K562 (cell line): ENCODE measurements around the gene CPHXL2. TPM values are rescaled to one million over a fixed set of nuclear protein-coding genes. Genes with fewer than 3 reads are reported as not detected.

Source experiments
- ATAC-seq: fragments of 200-7000 bp; cut with Tn5 transposase; 3 replicates; pipeline ENCODE4 v1.9.1; 2020; ENCODE audit warnings: moderate library complexity
- BruUV-seq: library from RNA; stranded (reverse); fragments of 400-500 nt; replicated peaks from 2 replicates; lab custom pipeline; 2021; lab: Mats Ljungman, UMichigan
- CTCF ChIA-PET: fragments of 300-600 bp; formaldehyde crosslinking; extraction: SDS; loops from one replicate; lab custom pipeline; 2021; ENCODE audit warnings: low intra/inter-chr PET ratio; lab: Yijun Ruan, JAX
- POLR2A ChIA-PET: fragments of 300-600, 350-650 bp; sonication (Branson Sonifier 250); formaldehyde crosslinking; extraction: SDS; loops from one replicate; lab custom pipeline; 2021; ENCODE audit warnings: antibody characterized with exemption, inconsistent platforms; lab: Yijun Ruan, JAX
- DNase-seq, 4 experiments: peaks; one replicate each; pipeline versions ENCODE4 v3.0.0 to v3.0.0-alpha.2; 2011 to 2018; ENCODE audit warnings: low spot score in 3 of 4, mixed read lengths in 3 of 4; ENCODE audit errors: extremely low read depth in 1 of 4
- FAIRE-seq: peaks from 2 replicates; lab custom pipeline; 2011; peaks lifted over from hg19 to GRCh38; lab: Jason Lieb, UNC
- H2AFZ ChIP-seq: 2 replicates; pipeline ENCODE4 v1.6.0; 2011; ENCODE audit warnings: low read depth, low read length, control low read depth, inconsistent platforms
- H3K27ac ChIP-seq: fragments of 200-600 bp; 3 replicates; pipeline ENCODE4 v1.8.0; 2011; ENCODE audit warnings: low read depth, mild to moderate bottlenecking, control low read depth, inconsistent platforms, low read length, moderate library complexity, mixed read lengths; ENCODE audit errors: extremely low read depth
- H3K27me3 ChIP-seq, 2 experiments: fragments of 300-600 bp in 1 of 2; 2 replicates in 1 of 2; 3 replicates in 1 of 2; pipeline versions ENCODE4 v1.6.0 to v1.8.0; 2011; ENCODE audit warnings: inconsistent platforms in 2 of 2, low read length in 2 of 2, mild to moderate bottlenecking in 1 of 2, mixed read lengths in 1 of 2, moderate library complexity in 1 of 2; ENCODE audit not compliant: control insufficient read depth in 2 of 2, insufficient read depth in 2 of 2
- H3K36me3 ChIP-seq: fragments of 300-600 bp; 3 replicates; pipeline ENCODE4 v1.8.0; 2011; ENCODE audit warnings: mild to moderate bottlenecking, low read length, inconsistent platforms; ENCODE audit not compliant: control insufficient read depth, insufficient read depth
- H3K4me1 ChIP-seq, 2 experiments: fragments of 200-600 bp in 1 of 2; replicated peaks in 1 of 2; 2 replicates in 1 of 2; 3 replicates in 1 of 2; pipeline versions ENCODE4 v1.5.1 to v1.8.0; 2011; ENCODE audit warnings: inconsistent platforms in 2 of 2, low read length in 2 of 2, mild to moderate bottlenecking in 1 of 2, mixed read lengths in 1 of 2, moderate library complexity in 1 of 2; ENCODE audit not compliant: control insufficient read depth in 2 of 2, insufficient read depth in 2 of 2
- H3K4me2 ChIP-seq: 2 replicates; pipeline ENCODE4 v1.6.1; 2011; ENCODE audit warnings: low read length, control low read depth, inconsistent platforms, mixed read lengths; ENCODE audit not compliant: insufficient read depth
- H3K4me3 ChIP-seq: fragments of 200-600 bp; sonication (generic), shearing (Covaris generic); 2 replicates; pipeline ENCODE4 v1.5.1; 2016; ENCODE audit warnings: control low read depth, inconsistent platforms
- H3K79me2 ChIP-seq: fragments of 200-600 bp; 3 replicates; pipeline ENCODE4 v1.8.0; 2011; ENCODE audit warnings: low read length, inconsistent platforms; ENCODE audit not compliant: control insufficient read depth, insufficient read depth
- H3K9ac ChIP-seq, 2 experiments: 2 replicates each; pipeline versions ENCODE4 v1.6.0 to v1.6.1; 2011; ENCODE audit warnings: low read depth in 2 of 2, low read length in 2 of 2, control low read depth in 1 of 2, inconsistent platforms in 1 of 2, mild to moderate bottlenecking in 1 of 2, mixed read lengths in 1 of 2; ENCODE audit not compliant: insufficient read depth in 1 of 2
- H3K9me1 ChIP-seq: one replicate; pipeline ENCODE4 v1.6.0; 2011; ENCODE audit warnings: inconsistent platforms, mild to moderate bottlenecking, low read length, moderate library complexity; ENCODE audit not compliant: control insufficient read depth, insufficient read depth
- H3K9me3 ChIP-seq: replicated peaks from 2 replicates; pipeline ENCODE4 v1.5.1; 2011; ENCODE audit warnings: low read depth, low read length, inconsistent platforms; ENCODE audit not compliant: control insufficient read depth, insufficient read depth
- H4K20me1 ChIP-seq: replicated peaks from 2 replicates; pipeline ENCODE4 v1.6.1; 2011; ENCODE audit warnings: low read length, inconsistent platforms, mixed read lengths; ENCODE audit not compliant: control insufficient read depth, insufficient read depth
- NR1H2 ChIP-seq: sonication (generic); formaldehyde crosslinking; IDR thresholded peaks from 2 replicates; pipeline ENCODE4 v1.4.0; 2020; ENCODE audit warnings: mild to moderate bottlenecking, missing genetic modification reagents
- RREB1 ChIP-seq: fragments of 250-450 bp; sonication (Bioruptor Pico); IDR thresholded peaks from 2 replicates; pipeline ENCODE4 v1.4.0; 2020
- SIRT6 ChIP-seq: IDR thresholded peaks from one replicate; pipeline ENCODE4 v1.6.1; 2012; ENCODE audit warnings: low read depth, mild to moderate bottlenecking, control low read depth, inconsistent platforms, low read length, moderate library complexity
- STAT5B ChIP-seq: fragments of 250-450 bp; sonication (Bioruptor Pico); IDR thresholded peaks from 2 replicates; pipeline ENCODE4 v1.8.0; 2021; ENCODE audit warnings: mild to moderate bottlenecking, inconsistent platforms
- TBL1XR1 ChIP-seq, 2 experiments: IDR thresholded peaks; 2 replicates each; pipeline ENCODE4 v1.6.1; 2012; ENCODE audit warnings: improper control_type of control experiment in 2 of 2, low read length in 2 of 2, mild to moderate bottlenecking in 1 of 2
- ZBTB2 ChIP-seq: fragments of 450-650 bp; IDR thresholded peaks from 2 replicates; pipeline ENCODE4 v1.6.1; 2016; ENCODE audit warnings: antibody characterized with exemption
- ZNF12 ChIP-seq: sonication (generic); formaldehyde crosslinking; IDR thresholded peaks from 2 replicates; pipeline ENCODE4 v1.4.0; 2020; ENCODE audit warnings: mild to moderate bottlenecking, missing genetic modification reagents
- ZNF253 ChIP-seq: fragments of 250-450 bp; sonication (Bioruptor Pico); conservative IDR thresholded peaks from 2 replicates; pipeline ENCODE4 v1.6.1; 2021; ENCODE audit warnings: mild to moderate bottlenecking
- WGBS: fragments of 100-300 bp; shearing (Covaris generic); methylation state at CpG from one replicate; pipeline ENCODE4 v1.1.6; 2016; ENCODE audit warnings: low coverage, mixed read lengths; ENCODE audit not compliant: insufficient coverage; ENCODE audit errors: missing lambda C conversion rate; 5-methylcytosine and 5-hydroxymethylcytosine counted together
- in situ Hi-C: fragments of 300-500 bp; cut with MboI; formaldehyde crosslinking; loops from 4 replicates; pipeline ENCODE4 v1.15.0; 2018; ENCODE audit warnings: inconsistent platforms, mixed read lengths
- intact Hi-C: fragments of 100-400 bp; cut with micrococcal nuclease; formaldehyde crosslinking; loops from 2 replicates; pipeline ENCODE4 v1.14.2; 2022
- polyA plus RNA-seq, 8 experiments: library from polyadenylated mRNA; depleted of rRNA in 4 of 8; stranded (reverse) in 5 of 8; unstranded in 3 of 8; fragments of >200 nt; fragmentation: Nextera tagmentation in 2 of 8; fragmentation: Illumina TruSeq in 1 of 8; extraction: Ambion mirVana in 2 of 8; extraction: Trizol in 1 of 8; gene quantifications; 2 replicates each; pipeline versions ENCODE4 v1.2.1 to v1.2.3, GENCODE V29; 2011 to 2014; ENCODE audit warnings: inconsistent platforms in 1 of 8, missing spikeins in 1 of 8
- total RNA-seq, 7 experiments: library from RNA; depleted of rRNA in 6 of 7; stranded (reverse); fragments of >200 nt in 6 of 7; fragmentation: Illumina TruSeq in 2 of 7; extraction: Trizol in 2 of 7; gene quantifications; 2 replicates each; pipeline versions ENCODE4 v1.2.1 to v1.2.3, GENCODE V29; 2011 to 2021; ENCODE audit warnings: low replicate concordance in 1 of 7
- TF ChIP-seq, protein P1 (sequence below), 2 experiments: IDR thresholded peaks; 2 replicates each; pipeline ENCODE4 v1.6.1; 2011; ENCODE audit warnings: borderline replicate concordance in 1 of 2, control low read depth in 1 of 2, low read depth in 1 of 2, low read length in 1 of 2, mild to moderate bottlenecking in 1 of 2, mixed read lengths in 1 of 2, moderate library complexity in 1 of 2; ENCODE audit not compliant: insufficient read depth in 1 of 2, insufficient read length in 1 of 2, poor library complexity in 1 of 2, severe bottlenecking in 1 of 2; ENCODE audit errors: extremely low read depth in 1 of 2
- TF ChIP-seq, protein P2 (sequence below): fragments of 250-450 bp; sonication (Bioruptor Pico); IDR thresholded peaks from 2 replicates; pipeline ENCODE4 v1.5.0; 2022; ENCODE audit warnings: mild to moderate bottlenecking

The CPHXL2 gene
- total and polyA plus RNA-seq, 9 of the 15 experiments (the other 6 are each of a cell fraction or from before 2014, with no cell fraction given): not detected

- FAIRE-seq (no peak), DNase-seq (no peak), ATAC-seq (no peak)
- no TSS peak for BruUV-seq
- no peak overlapping the region for H3K9ac ChIP-seq
- H3K27me3 ChIP-seq: no peaks in the 10 kb centered on the region
- ChIA-PET CTCF (no interaction called here), POLR2A (interaction anchor here (1.1 kb wide), 1 partner anchor 137 kb away, joined by 4 read pairs; no protein-coding TSS in a partner anchor)
- H3K36me3 ChIP-seq: peaks cover 50% of the 10 kb centered on the region
- H3K4me3 ChIP-seq: no peak overlapping the region
- H3K79me2 ChIP-seq: peaks cover 53% of the 10 kb centered on the region
- intact Hi-C loops (no loop called here), in situ Hi-C loops (no loop called here)
- peaks cover 19% of the 10 kb centered on the region for H4K20me1 ChIP-seq
- H3K9me1 ChIP-seq: no peaks in the 10 kb centered on the region
- peaks cover 9 to 13% of the 10 kb centered on the region in 2 experiments; a peak in 4 of 5 replicates for H3K4me1 ChIP-seq
- 70% methylated on average over 1 of the region's 1 CpG for WGBS
- H3K4me2 ChIP-seq: no peak overlapping the region
- no peak overlapping the region for H3K27ac ChIP-seq
- H3K9me3 ChIP-seq: no peaks in the 10 kb centered on the region
- H2AFZ ChIP-seq: no peak overlapping the region
- TF ChIP-seq ZNF12 (CRISPR knock-in tag): no peak
- TF ChIP-seq TBL1XR1 (IDR thresholded peaks at IDR 0.05; ENCODE audit: low read length in 2 of 2): no peak
- TF ChIP-seq ZNF253 (CRISPR knock-in tag): no peak
- no peak for TF ChIP-seq SIRT6
- no peak for TF ChIP-seq NR1H2 (CRISPR knock-in tag)
- TF ChIP-seq, protein P1, sequence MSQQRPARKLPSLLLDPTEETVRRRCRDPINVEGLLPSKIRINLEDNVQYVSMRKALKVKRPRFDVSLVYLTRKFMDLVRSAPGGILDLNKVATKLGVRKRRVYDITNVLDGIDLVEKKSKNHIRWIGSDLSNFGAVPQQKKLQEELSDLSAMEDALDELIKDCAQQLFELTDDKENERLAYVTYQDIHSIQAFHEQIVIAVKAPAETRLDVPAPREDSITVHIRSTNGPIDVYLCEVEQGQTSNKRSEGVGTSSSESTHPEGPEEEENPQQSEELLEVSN (IDR thresholded peaks at IDR 0.05; ENCODE audit: borderline replicate concordance in 1 of 2, extremely low read depth in 1 of 2, insufficient read depth in 1 of 2, insufficient read length in 1 of 2, low read depth in 1 of 2, low read length in 1 of 2, poor library complexity in 1 of 2, severe bottlenecking in 1 of 2): no peak
- no peak for TF ChIP-seq ZBTB2
- no peak for TF ChIP-seq RREB1
- TF ChIP-seq STAT5B (CRISPR knock-in tag): no peak
- TF ChIP-seq, protein P2, sequence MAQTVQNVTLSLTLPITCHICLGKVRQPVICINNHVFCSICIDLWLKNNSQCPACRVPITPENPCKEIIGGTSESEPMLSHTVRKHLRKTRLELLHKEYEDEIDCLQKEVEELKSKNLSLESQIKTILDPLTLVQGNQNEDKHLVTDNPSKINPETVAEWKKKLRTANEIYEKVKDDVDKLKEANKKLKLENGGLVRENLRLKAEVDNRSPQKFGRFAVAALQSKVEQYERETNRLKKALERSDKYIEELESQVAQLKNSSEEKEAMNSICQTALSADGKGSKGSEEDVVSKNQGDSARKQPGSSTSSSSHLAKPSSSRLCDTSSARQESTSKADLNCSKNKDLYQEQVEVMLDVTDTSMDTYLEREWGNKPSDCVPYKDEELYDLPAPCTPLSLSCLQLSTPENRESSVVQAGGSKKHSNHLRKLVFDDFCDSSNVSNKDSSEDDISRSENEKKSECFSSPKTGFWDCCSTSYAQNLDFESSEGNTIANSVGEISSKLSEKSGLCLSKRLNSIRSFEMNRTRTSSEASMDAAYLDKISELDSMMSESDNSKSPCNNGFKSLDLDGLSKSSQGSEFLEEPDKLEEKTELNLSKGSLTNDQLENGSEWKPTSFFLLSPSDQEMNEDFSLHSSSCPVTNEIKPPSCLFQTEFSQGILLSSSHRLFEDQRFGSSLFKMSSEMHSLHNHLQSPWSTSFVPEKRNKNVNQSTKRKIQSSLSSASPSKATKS: no peak
Measured at GRCh38 chr16:75653922-75654321, 22.9 kb downstream of the CPHXL2 start.
